ENCODE data around the gene PDE1A.

PDE1A gene

GRCh38 chr2:182116774-182117173 is 310.1 kb downstream of the PDE1A start:
- Histone ChIP-seq H3K27ac (ENCODE audit: low read length) (no peak overlapping the region), H3K9me3 (ENCODE audit: control insufficient read depth, low read depth, low read length) (no peaks in the 10 kb centered on the region), H3K4me1 (ENCODE audit: control insufficient read depth, low read depth, low read length) (peaks cover 5% of the 10 kb centered on the region), H3K36me3 (ENCODE audit: control insufficient read depth, low read depth, low read length) (no peaks in the 10 kb centered on the region), H3K27me3 (ENCODE audit: control insufficient read depth, insufficient read depth, low read length) (no peaks in the 10 kb centered on the region), H3K4me3 (ENCODE audit: low read length) (no peak overlapping the region), H3K9ac (ENCODE audit: low read length) (no peak overlapping the region)

GRCh38 chr2:182115258-182115657 is 311.6 kb downstream of the PDE1A start:
- Histone ChIP-seq H3K27ac (ENCODE audit: low read length) (no peak overlapping the region), H3K9ac (ENCODE audit: low read length) (no peak overlapping the region), H3K4me1 (ENCODE audit: control insufficient read depth, low read depth, low read length) (peaks cover 5% of the 10 kb centered on the region), H3K27me3 (ENCODE audit: control insufficient read depth, insufficient read depth, low read length) (no peaks in the 10 kb centered on the region), H3K9me3 (ENCODE audit: control insufficient read depth, low read depth, low read length) (no peaks in the 10 kb centered on the region), H3K4me3 (ENCODE audit: low read length) (no peak overlapping the region), H3K36me3 (ENCODE audit: control insufficient read depth, low read depth, low read length) (no peaks in the 10 kb centered on the region)

GRCh38 chr2:182113334-182113733 is 313.5 kb downstream of the PDE1A start:
- no peaks in the 10 kb centered on the region for H3K9me3 ChIP-seq (ENCODE audit: control insufficient read depth, low read depth, low read length)
- no peak overlapping the region for H3K4me3 ChIP-seq (ENCODE audit: low read length)
- no peak overlapping the region for H3K9ac ChIP-seq (ENCODE audit: low read length)
- H3K27ac ChIP-seq (ENCODE audit: low read length), result no peak overlapping the region
- no peaks in the 10 kb centered on the region for H3K27me3 ChIP-seq (ENCODE audit: control insufficient read depth, insufficient read depth, low read length)
- H3K4me1 ChIP-seq (ENCODE audit: control insufficient read depth, low read depth, low read length), result peaks cover 5% of the 10 kb centered on the region
- H3K36me3 ChIP-seq (ENCODE audit: control insufficient read depth, low read depth, low read length), result no peaks in the 10 kb centered on the region

GRCh38 chr2:182110347-182110746 is 316.5 kb downstream of the PDE1A start:
- H3K27ac ChIP-seq (ENCODE audit: low read length), result no peak overlapping the region
- H3K36me3 ChIP-seq (ENCODE audit: control insufficient read depth, low read depth, low read length), result no peaks in the 10 kb centered on the region
- H3K4me3 ChIP-seq (ENCODE audit: low read length), result no peak overlapping the region
- peaks cover 5% of the 10 kb centered on the region for H3K4me1 ChIP-seq (ENCODE audit: control insufficient read depth, low read depth, low read length)
- H3K9ac ChIP-seq (ENCODE audit: low read length), result no peak overlapping the region
- no peaks in the 10 kb centered on the region for H3K9me3 ChIP-seq (ENCODE audit: control insufficient read depth, low read depth, low read length)
- no peaks in the 10 kb centered on the region for H3K27me3 ChIP-seq (ENCODE audit: control insufficient read depth, insufficient read depth, low read length)

DNA sequence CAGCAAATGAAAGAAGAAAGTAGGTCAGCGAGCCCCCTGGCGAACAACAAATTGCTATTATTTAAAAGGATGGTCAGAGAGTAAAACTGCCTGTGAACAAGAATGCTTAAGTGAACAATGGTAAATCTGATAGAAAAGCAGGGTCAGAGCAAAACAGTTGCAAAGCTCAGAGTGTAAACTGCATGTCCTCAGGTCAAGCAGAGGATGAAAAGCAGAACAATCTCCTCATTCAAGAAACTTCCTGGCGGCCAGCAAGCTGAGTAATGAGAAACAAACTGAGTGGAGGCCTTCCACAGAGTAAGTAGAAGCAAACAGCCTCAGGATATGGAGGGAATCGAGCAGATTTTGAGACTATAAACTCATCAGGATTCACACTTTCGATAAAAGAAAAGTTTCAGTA is 323.3 kb downstream of the PDE1A start:
- H3K9ac ChIP-seq (ENCODE audit: low read length), result no peak overlapping the region
- H3K27me3 ChIP-seq (ENCODE audit: control insufficient read depth, insufficient read depth, low read length), result no peaks in the 10 kb centered on the region
- no peak overlapping the region for H3K4me3 ChIP-seq (ENCODE audit: low read length)
- H3K9me3 ChIP-seq (ENCODE audit: control insufficient read depth, low read depth, low read length), result no peaks in the 10 kb centered on the region
- no peaks in the 10 kb centered on the region for H3K36me3 ChIP-seq (ENCODE audit: control insufficient read depth, low read depth, low read length)
- peaks cover 7% of the 10 kb centered on the region for H3K4me1 ChIP-seq (ENCODE audit: control insufficient read depth, low read depth, low read length)
- no peak overlapping the region for H3K27ac ChIP-seq (ENCODE audit: low read length)

GRCh38 chr2:182101263-182101662 is 325.6 kb downstream of the PDE1A start:
- Histone ChIP-seq H3K36me3 (ENCODE audit: control insufficient read depth, low read depth, low read length) (no peaks in the 10 kb centered on the region), H3K9ac (ENCODE audit: low read length) (no peak overlapping the region), H3K27ac (ENCODE audit: low read length) (no peak overlapping the region), H3K27me3 (ENCODE audit: control insufficient read depth, insufficient read depth, low read length) (no peaks in the 10 kb centered on the region), H3K9me3 (ENCODE audit: control insufficient read depth, low read depth, low read length) (no peaks in the 10 kb centered on the region), H3K4me3 (ENCODE audit: low read length) (no peak overlapping the region), H3K4me1 (ENCODE audit: control insufficient read depth, low read depth, low read length) (peaks cover 7% of the 10 kb centered on the region)

GRCh38 chr2:182098648-182099047 is 328.2 kb downstream of the PDE1A start:
- H3K27me3 ChIP-seq (ENCODE audit: control insufficient read depth, insufficient read depth, low read length), result no peaks in the 10 kb centered on the region
- H3K9me3 ChIP-seq (ENCODE audit: control insufficient read depth, low read depth, low read length), result no peaks in the 10 kb centered on the region
- H3K4me3 ChIP-seq (ENCODE audit: low read length), result no peak overlapping the region
- no peak overlapping the region for H3K9ac ChIP-seq (ENCODE audit: low read length)
- H3K27ac ChIP-seq (ENCODE audit: low read length), result no peak overlapping the region
- peaks cover 7% of the 10 kb centered on the region for H3K4me1 ChIP-seq (ENCODE audit: control insufficient read depth, low read depth, low read length)
- H3K36me3 ChIP-seq (ENCODE audit: control insufficient read depth, low read depth, low read length), result no peaks in the 10 kb centered on the region

GRCh38 chr2:182097571-182098164 is 329.2 kb downstream of the PDE1A start:
- no peaks in the 10 kb centered on the region for H3K27me3 ChIP-seq (ENCODE audit: control insufficient read depth, insufficient read depth, low read length)
- H3K9me3 ChIP-seq (ENCODE audit: control insufficient read depth, low read depth, low read length), result no peaks in the 10 kb centered on the region
- H3K4me3 ChIP-seq (ENCODE audit: low read length), result no peak overlapping the region
- no peak overlapping the region for H3K9ac ChIP-seq (ENCODE audit: low read length)
- H3K27ac ChIP-seq (ENCODE audit: low read length), result no peak overlapping the region
- peaks cover 7% of the 10 kb centered on the region for H3K4me1 ChIP-seq (ENCODE audit: control insufficient read depth, low read depth, low read length)
- H3K36me3 ChIP-seq (ENCODE audit: control insufficient read depth, low read depth, low read length), result no peaks in the 10 kb centered on the region

DNA sequence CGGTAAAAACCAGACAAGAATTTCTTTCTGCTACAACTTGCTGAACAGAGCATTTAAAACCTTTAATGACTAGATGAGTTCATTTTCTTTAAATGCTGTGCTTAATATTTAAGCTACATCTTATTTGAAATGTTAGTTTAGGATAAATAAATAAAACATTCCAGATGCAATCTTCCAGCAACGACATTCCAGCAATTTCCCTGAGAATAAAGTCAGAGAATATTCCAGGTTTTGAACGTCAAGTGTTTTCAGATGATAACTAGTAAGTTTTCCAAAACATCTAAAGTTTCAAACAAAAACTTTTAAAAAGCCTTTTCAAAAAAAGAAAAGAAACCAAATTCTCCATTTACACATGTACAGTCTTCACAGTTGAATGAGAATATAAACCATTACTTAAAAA is 336.4 kb downstream of the PDE1A start:
- no peak overlapping the region for H3K4me3 ChIP-seq (ENCODE audit: low read length)
- H3K9me3 ChIP-seq (ENCODE audit: control insufficient read depth, low read depth, low read length), result no peaks in the 10 kb centered on the region
- no peaks in the 10 kb centered on the region for H3K27me3 ChIP-seq (ENCODE audit: control insufficient read depth, insufficient read depth, low read length)
- no peaks in the 10 kb centered on the region for H3K4me1 ChIP-seq (ENCODE audit: control insufficient read depth, low read depth, low read length)
- no peak overlapping the region for H3K9ac ChIP-seq (ENCODE audit: low read length)
- no peaks in the 10 kb centered on the region for H3K36me3 ChIP-seq (ENCODE audit: control insufficient read depth, low read depth, low read length)
- H3K27ac ChIP-seq (ENCODE audit: low read length), result no peak overlapping the region
